Caki2 (cell line): ENCODE measurements around the gene FRMD5. TPM values are rescaled to one million over a fixed set of nuclear protein-coding genes. Genes with fewer than 3 reads are reported as not detected.
A peak's percentile ranks its signal among the peaks of the same experiment; 100 is the strongest.

Experiments used
- DNase-seq: peaks from one replicate; pipeline ENCODE4 v3.0.0-alpha.2; 2015; ENCODE audit warnings: low read depth
- in situ Hi-C: cut with HindIII; loops from 2 replicates; pipeline ENCODE4 v1.10.0; 2016; ENCODE audit warnings: low sequenced_read_pairs, low pct_unique_long_range_greater_than_20kb, mixed read lengths
- total RNA-seq: library from RNA; depleted of rRNA; stranded (reverse); fragments of >200 nt; shearing (Covaris generic); gene quantifications from 2 replicates; pipeline ENCODE4 v1.2.3, GENCODE V29; 2014; ENCODE audit warnings: low replicate concordance

The FRMD5 gene
- total RNA-seq, 1 experiment from 2014 or later, result 0.51 TPM

- in situ Hi-C loops, result no loop called here
- no peak for DNase-seq
Measured at GRCh38 chr15:43922021-43922420, 273.1 kb downstream of the FRMD5 start.

GRCh38 chr15:43920815-43921214, 274.3 kb downstream of the FRMD5 start:
- no peak for DNase-seq
- in situ Hi-C loops, result no loop called here

GRCh38 chr15:43920254-43920600, 274.8 kb downstream of the FRMD5 start:
- DNase-seq, result no peak
- in situ Hi-C loops, result no loop called here

GRCh38 chr15:43919540-43920253, 275.4 kb downstream of the FRMD5 start:
- no peak for DNase-seq
- in situ Hi-C loops, result no loop called here

- in situ Hi-C loops, result no loop called here
- DNase-seq, result no peak
Measured at GRCh38 chr15:43918717-43919116, 276.4 kb downstream of the FRMD5 start.

- no peak for DNase-seq
- in situ Hi-C loops, result no loop called here
Measured at GRCh38 chr15:43916326-43916660, 278.8 kb downstream of the FRMD5 start.

GRCh38 chr15:43915631-43916325, 279.3 kb downstream of the FRMD5 start:
- in situ Hi-C loops, result no loop called here

GRCh38 chr15:43913941-43914340, 281.1 kb downstream of the FRMD5 start:
- no peak for DNase-seq
- in situ Hi-C loops, result no loop called here

More at GRCh38 chr15:43915631-43916325, 279.3 kb downstream of the FRMD5 start:
- DNase-seq, result no peak

GRCh38 chr15:43913026-43913780, 281.9 kb downstream of the FRMD5 start:
- peak; percentile 95 for DNase-seq
- in situ Hi-C loops, result no loop called here

- in situ Hi-C loops, result no loop called here
- no peak for DNase-seq
Measured at GRCh38 chr15:43912208-43912607, 282.9 kb downstream of the FRMD5 start.

GRCh38 chr15:43911235-43911781, 283.8 kb downstream of the FRMD5 start:
- peak; percentile 71 for DNase-seq
- in situ Hi-C loops, result no loop called here

- no peak for DNase-seq
- in situ Hi-C loops, result no loop called here
Measured at GRCh38 chr15:43908516-43909050, 286.5 kb downstream of the FRMD5 start.

- in situ Hi-C loops, result no loop called here
- no peak for DNase-seq
Measured at GRCh38 chr15:43905755-43906154, 289.3 kb downstream of the FRMD5 start.

- peak; percentile 54 for DNase-seq
- in situ Hi-C loops, result no loop called here
Measured at GRCh38 chr15:43903864-43904290, 291.2 kb downstream of the FRMD5 start.

- DNase-seq, result no peak
- in situ Hi-C loops, result no loop called here
Measured at GRCh38 chr15:43901495-43901894, 293.6 kb downstream of the FRMD5 start.

GRCh38 chr15:43900996-43901395, 294.1 kb downstream of the FRMD5 start:
- no peak for DNase-seq
- in situ Hi-C loops, result no loop called here

- in situ Hi-C loops, result no loop called here
Measured at GRCh38 chr15:43899928-43900327, 295.1 kb downstream of the FRMD5 start.

GRCh38 chr15:43898891-43899290, 296.2 kb downstream of the FRMD5 start:
- in situ Hi-C loops, result no loop called here

More at GRCh38 chr15:43899928-43900327, 295.1 kb downstream of the FRMD5 start:
- no peak for DNase-seq

GRCh38 chr15:43896543-43896942, 298.5 kb downstream of the FRMD5 start:
- in situ Hi-C loops, result no loop called here
- DNase-seq, result no peak

More at GRCh38 chr15:43898891-43899290, 296.2 kb downstream of the FRMD5 start:
- no peak for DNase-seq
